HCT116 (cell line): ENCODE results near the gene ADARB1. TPM values are rescaled to one million over a fixed set of nuclear protein-coding genes. Genes with fewer than 3 reads are reported as not detected.

Experiments used
- ATAC-seq: fragments of 200-7000 bp; cut with Tn5 transposase; 2 replicates; pipeline ENCODE4 v1.9.1; 2020; ENCODE audit warnings: mild to moderate bottlenecking, moderate library complexity
- BruUV-seq: library from RNA; stranded (reverse); fragments of 400-500 nt; replicated peaks from 2 replicates; lab custom pipeline; 2021; lab: Mats Ljungman, UMichigan
- CTCF ChIA-PET: fragments of 300-600 bp; sonication (Branson Sonifier 250); formaldehyde crosslinking; loops from one replicate; lab custom pipeline; 2021; ENCODE audit warnings: antibody characterized with exemption; lab: Charles Lee
- POLR2A ChIA-PET: fragments of 300-600, 350-600 bp; sonication (Branson Sonifier 250); formaldehyde crosslinking; loops from one replicate; lab custom pipeline; 2021; ENCODE audit warnings: antibody characterized with exemption; lab: Charles Lee
- RAD21 ChIA-PET, 2 experiments: fragments of 300-600 bp; sonication (Branson Sonifier 250); formaldehyde crosslinking; loops; one replicate each; lab custom pipeline; 2023; ENCODE audit warnings: low total read pairs in 2 of 2; ENCODE audit not compliant: uncharacterized antibody in 2 of 2, unreplicated experiment in 2 of 2, low non-redundant PET in 1 of 2; lab: Charles Lee
- DNase-seq: peaks from one replicate; pipeline ENCODE4 v3.0.0-alpha.2; 2010; ENCODE audit warnings: low read depth, low spot score
- H2AFZ ChIP-seq: fragments of 200-600 bp; shearing (Covaris generic), sonication (generic); 2 replicates; pipeline ENCODE4 v1.6.1; 2017; ENCODE audit warnings: low read depth, mixed run types, mixed read lengths, antibody characterized with exemption, low read length; ENCODE audit not compliant: poor library complexity, severe bottlenecking
- H3K27ac ChIP-seq: 2 replicates; pipeline ENCODE4 v1.5.1; 2012; ENCODE audit warnings: low read depth, low read length
- H3K27me3 ChIP-seq: fragments of 200-600 bp; sonication (generic); 2 replicates; pipeline ENCODE4 v1.6.1; 2016; ENCODE audit warnings: mixed run types, low read length, mixed read lengths; ENCODE audit not compliant: insufficient read depth
- H3K36me3 ChIP-seq, 2 experiments: fragments of 200-500 bp in 1 of 2; fragments of 200-600 bp in 1 of 2; sonication (Bioruptor generic) in 1 of 2; sonication (generic) in 1 of 2; 2 replicates each; pipeline versions ENCODE4 v1.5.1 to v1.6.1; 2014 to 2016; ENCODE audit warnings: low read length in 2 of 2, inconsistent platforms in 1 of 2, mixed read lengths in 1 of 2, mixed run types in 1 of 2; ENCODE audit not compliant: insufficient read depth in 2 of 2, control insufficient read depth in 1 of 2
- H3K4me1 ChIP-seq, 2 experiments: fragments of 200-600 bp in 1 of 2; sonication (generic) in 1 of 2; 2 replicates each; pipeline versions ENCODE4 v1.5.1 to v1.6.1; 2012 to 2017; ENCODE audit warnings: low read length in 2 of 2, inconsistent platforms in 1 of 2, mild to moderate bottlenecking in 1 of 2, mixed read lengths in 1 of 2, mixed run types in 1 of 2, moderate library complexity in 1 of 2; ENCODE audit not compliant: insufficient read depth in 2 of 2, control insufficient read depth in 1 of 2
- H3K4me2 ChIP-seq: fragments of 200-600 bp; sonication (generic); 2 replicates; pipeline ENCODE4 v1.6.1; 2017; ENCODE audit warnings: mixed run types, low read length, mixed read lengths
- H3K4me3 ChIP-seq, 2 experiments: fragments of 200-600 bp in 1 of 2; sonication (generic) in 1 of 2; replicated peaks in 1 of 2; 2 replicates each; pipeline ENCODE4 v1.5.1; 2011 to 2016; ENCODE audit warnings: low read length in 2 of 2, control low read depth in 1 of 2, low read depth in 1 of 2, mild to moderate bottlenecking in 1 of 2, mixed read lengths in 1 of 2, mixed run types in 1 of 2
- H3K79me2 ChIP-seq: fragments of 200-600 bp; sonication (generic); 2 replicates; pipeline ENCODE4 v1.6.1; 2017; ENCODE audit warnings: mild to moderate bottlenecking, mixed run types, low read length, moderate library complexity, mixed read lengths; ENCODE audit not compliant: insufficient read depth
- H3K9ac ChIP-seq: fragments of 200-600 bp; sonication (generic); 2 replicates; pipeline ENCODE4 v1.6.1; 2016; ENCODE audit warnings: low read length, mixed read lengths
- H3K9me2 ChIP-seq: fragments of 200-600 bp; sonication (generic), shearing (Covaris generic); 2 replicates; pipeline ENCODE4 v1.6.1; 2017; ENCODE audit warnings: mixed run types, mild to moderate bottlenecking, moderate library complexity; ENCODE audit not compliant: insufficient read depth
- H3K9me3 ChIP-seq, 2 experiments: fragments of 200-500 bp in 1 of 2; fragments of 200-600 bp in 1 of 2; sonication (Bioruptor generic) in 1 of 2; sonication (generic) in 1 of 2; 2 replicates each; pipeline ENCODE4 v1.6.1; 2014 to 2017; ENCODE audit warnings: low read length in 2 of 2, mixed read lengths in 2 of 2, inconsistent platforms in 1 of 2, low read depth in 1 of 2, mild to moderate bottlenecking in 1 of 2, mixed run types in 1 of 2, moderate library complexity in 1 of 2; ENCODE audit not compliant: control insufficient read depth in 1 of 2, insufficient read depth in 1 of 2
- H4K20me1 ChIP-seq: fragments of 200-600 bp; sonication (generic), shearing (Covaris generic); 2 replicates; pipeline ENCODE4 v1.6.1; 2017; ENCODE audit warnings: mixed run types, mild to moderate bottlenecking, moderate library complexity; ENCODE audit not compliant: insufficient read depth
- EGR1 ChIP-seq: IDR thresholded peaks from 2 replicates; pipeline ENCODE4 v1.6.1; 2012; ENCODE audit warnings: low read depth
- ELF1 ChIP-seq: IDR thresholded peaks from 2 replicates; pipeline ENCODE4 v1.6.1; 2012; ENCODE audit warnings: low read depth, borderline replicate concordance
- EZH2 ChIP-seq: fragments of 200-600 bp; sonication (generic); IDR thresholded peaks from 2 replicates; pipeline ENCODE4 v1.6.1; 2017; ENCODE audit warnings: antibody characterized with exemption, mixed run types
- EZH2phosphoT487 ChIP-seq: fragments of 200-600 bp; IDR thresholded peaks from 2 replicates; pipeline ENCODE4 v1.6.1; 2018; ENCODE audit warnings: antibody characterized with exemption, borderline replicate concordance
- FOSL1 ChIP-seq: IDR thresholded peaks from 2 replicates; pipeline ENCODE4 v1.6.1; 2012; ENCODE audit warnings: low read depth
- POLR2A ChIP-seq: IDR thresholded peaks from 2 replicates; pipeline ENCODE4 v1.7.0; 2011; ENCODE audit warnings: borderline replicate concordance; ENCODE audit not compliant: insufficient read depth, insufficient read length; ENCODE audit errors: extremely low read depth
- POLR2AphosphoS5 ChIP-seq: IDR thresholded peaks from 2 replicates; pipeline ENCODE4 v1.6.1; 2011; ENCODE audit warnings: mild to moderate bottlenecking, low read depth, low read length, moderate library complexity
- RAD21 ChIP-seq: IDR thresholded peaks from 2 replicates; pipeline ENCODE4 v1.6.1; 2012; ENCODE audit warnings: low read depth, mild to moderate bottlenecking
- SRF ChIP-seq: IDR thresholded peaks from 2 replicates; pipeline ENCODE4 v1.6.1; 2012; ENCODE audit warnings: low read depth
- TCF7L2 ChIP-seq: IDR thresholded peaks from 2 replicates; pipeline ENCODE4 v1.7.0; 2011; ENCODE audit warnings: borderline replicate concordance, inconsistent platforms; ENCODE audit not compliant: insufficient read depth, insufficient read length; ENCODE audit errors: extremely low read depth
- ZFX ChIP-seq: fragments of 450-650 bp; IDR thresholded peaks from 2 replicates; pipeline ENCODE4 v1.6.1; 2017
- ZNF274 ChIP-seq: fragments of 200-500 bp; sonication (Bioruptor generic); IDR thresholded peaks from 2 replicates; pipeline ENCODE4 v1.6.1; 2014; ENCODE audit warnings: mild to moderate bottlenecking, low read depth, low read length, inconsistent platforms
- intact Hi-C: fragments of 100-400 bp; cut with micrococcal nuclease; formaldehyde crosslinking; loops from 2 replicates; pipeline ENCODE4 v1.10.0; 2022
- total RNA-seq: library from RNA; stranded (reverse); gene quantifications from one replicate; pipeline ENCODE4 v1.2.1, GENCODE V29; 2021; ENCODE audit not compliant: unreplicated experiment
- TF ChIP-seq, protein P1 (sequence below): IDR thresholded peaks from 2 replicates; pipeline ENCODE4 v1.6.1; 2012
- TF ChIP-seq, protein P2 (sequence below): IDR thresholded peaks from 2 replicates; pipeline ENCODE4 v1.6.1; 2011; ENCODE audit warnings: mild to moderate bottlenecking, low read length, moderate library complexity; ENCODE audit not compliant: insufficient replicate concordance; ENCODE audit errors: extremely low read depth
- TF ChIP-seq, protein P3 (sequence below): IDR thresholded peaks from 2 replicates; pipeline ENCODE4 v1.6.1; 2012

Gene ADARB1
- total RNA-seq, 1 experiment from 2014 or later: 13.5 TPM

DNA sequence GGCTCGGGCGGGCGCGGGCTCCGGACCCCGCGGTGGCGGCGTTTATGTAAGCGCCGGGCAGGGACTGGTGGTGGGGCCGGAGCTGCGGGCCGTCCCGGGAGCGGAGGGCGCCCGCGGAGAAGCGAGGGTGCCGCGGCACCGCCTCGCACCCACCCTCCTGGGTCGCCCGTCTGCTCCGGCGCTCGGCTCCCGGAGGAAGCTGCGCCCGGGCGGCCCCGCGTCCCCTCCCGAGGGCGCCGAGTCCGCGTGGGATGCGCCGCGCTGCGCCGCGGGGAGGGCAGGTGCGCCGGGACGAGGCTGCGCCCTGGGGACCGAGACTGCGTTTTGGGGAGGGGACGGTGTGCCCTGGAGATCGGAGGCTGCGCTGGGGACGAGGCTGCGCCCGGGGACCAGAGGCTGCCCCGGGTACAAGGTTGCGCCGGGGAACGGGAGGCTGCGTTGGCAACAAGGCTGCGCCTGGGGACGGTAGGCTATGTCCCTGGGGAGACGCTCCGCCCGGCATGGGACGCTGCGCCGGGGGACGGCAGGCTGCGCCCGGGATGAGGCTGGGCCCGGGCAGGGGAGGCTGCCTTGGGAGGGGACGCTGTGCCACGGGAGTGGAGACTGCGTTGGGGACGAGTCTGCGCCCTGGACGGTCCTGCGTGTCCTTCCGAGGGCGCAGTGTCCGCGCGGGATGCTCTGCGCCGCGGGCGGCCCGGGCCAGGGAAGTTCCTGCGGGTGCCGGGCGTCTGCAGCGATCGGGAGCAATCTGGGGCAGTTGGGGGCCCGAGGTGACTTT lies 627 bp downstream of the ADARB1 start:
- Histone ChIP-seq H3K4me2 (peak overlapping the region; percentile 86), H3K9me3 (no peaks in the 10 kb centered on the region), H3K4me3 (peak overlapping the region; percentile 62 to 74), H3K36me3 (no peaks in the 10 kb centered on the region), H3K9me2 (no peaks in the 10 kb centered on the region), H2AFZ (no peak overlapping the region), H3K27me3 (no peaks in the 10 kb centered on the region), H3K4me1 (peaks cover 7 to 14% of the 10 kb centered on the region in 2 experiments), H4K20me1 (no peaks in the 10 kb centered on the region), H3K9ac (peak overlapping the region; percentile 65), H3K27ac (peak overlapping the region; percentile 83)
- no peak for DNase-seq
- POLR2A ChIA-PET: no interaction called here
- ATAC-seq: peak; percentile 35
- no peak for TF ChIP-seq SRF
- TF ChIP-seq, protein P1, sequence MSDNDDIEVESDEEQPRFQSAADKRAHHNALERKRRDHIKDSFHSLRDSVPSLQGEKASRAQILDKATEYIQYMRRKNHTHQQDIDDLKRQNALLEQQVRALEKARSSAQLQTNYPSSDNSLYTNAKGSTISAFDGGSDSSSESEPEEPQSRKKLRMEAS: 0 out of 2 replicates have a peak, but pooled peaks have one; percentile 4
- TF ChIP-seq, all 23 proteins: peak for 1
- intact Hi-C loops: no loop called here
- H3K79me2 ChIP-seq: peaks cover 26% of the 10 kb centered on the region; the same call in 1 of the 2 replicates
- CTCF ChIA-PET: interaction anchor here (0.9 to 2.1 kb wide), 2 partner anchors 27 to 63 kb away, joined by 3 to 11 read pairs; no protein-coding TSS in a partner anchor
- no TSS peak for BruUV-seq
- RAD21 ChIA-PET: no interaction called here

DNA sequence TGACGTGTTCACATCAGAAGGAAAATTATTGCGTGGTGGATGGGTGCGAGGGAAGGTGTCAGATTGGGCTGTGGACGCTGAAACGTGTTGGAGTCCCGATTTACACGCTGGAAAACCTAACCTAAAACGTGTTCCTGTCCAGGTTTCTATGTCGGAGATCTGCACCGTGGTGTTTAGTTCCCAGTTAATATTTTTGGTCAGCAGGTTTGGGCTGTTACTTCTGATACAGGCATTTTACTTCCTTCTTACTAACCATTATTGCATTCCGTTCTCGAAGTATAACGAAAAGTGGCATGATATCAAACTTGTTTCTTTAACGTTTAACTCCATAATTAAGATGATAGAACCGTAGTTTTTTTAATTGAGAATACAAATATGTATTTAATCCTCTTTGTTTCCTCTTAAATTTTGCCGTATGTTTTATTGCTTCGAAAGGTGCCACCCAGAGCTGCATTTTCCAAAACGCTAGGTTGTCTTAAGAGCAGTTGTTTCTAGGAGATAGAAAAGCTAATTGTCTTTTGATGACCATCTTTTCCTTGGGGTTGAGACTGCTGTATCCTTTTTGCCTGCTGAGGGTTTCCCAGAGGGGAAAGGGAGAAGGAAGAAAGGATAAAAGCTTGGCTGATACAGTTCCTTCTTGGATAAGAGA lies 1.3 kb downstream of the ADARB1 start:
- CTCF ChIA-PET: interaction anchor here (2.1 kb wide), 1 partner anchor 62 kb away, joined by 11 read pairs; no protein-coding TSS in a partner anchor
- H3K4me1 ChIP-seq: peaks cover 10 to 19% of the 10 kb centered on the region in 2 experiments
- H3K9me2 ChIP-seq: no peaks in the 10 kb centered on the region
- no peaks in the 10 kb centered on the region for H3K36me3 ChIP-seq
- intact Hi-C loops: no loop called here
- H3K27me3 ChIP-seq: no peaks in the 10 kb centered on the region
- H2AFZ ChIP-seq: no peak overlapping the region
- POLR2A ChIA-PET: no interaction called here
- peak overlapping the region; percentile 83; the same call in 1 of the 2 replicates for H3K27ac ChIP-seq
- no peak for DNase-seq
- peak overlapping the region; percentile 62 to 74 for H3K4me3 ChIP-seq
- H3K9me3 ChIP-seq: no peaks in the 10 kb centered on the region
- peak overlapping the region; percentile 86 for H3K4me2 ChIP-seq
- no peaks in the 10 kb centered on the region for H4K20me1 ChIP-seq
- H3K79me2 ChIP-seq: peaks cover 26% of the 10 kb centered on the region; the same call in 1 of the 2 replicates
- ATAC-seq: no peak
- TSS peak; percentile 34 for BruUV-seq
- peak overlapping the region; percentile 65 for H3K9ac ChIP-seq
- RAD21 ChIA-PET: no interaction called here
- TF ChIP-seq EGR1 (no peak), FOSL1 (no peak), POLR2A (no peak), ZFX (no peak), EZH2 (no peak), RAD21 (no peak), ELF1 (no peak), ZNF274 (no peak), EZH2phosphoT487 (no peak), POLR2AphosphoS5 (no peak), TCF7L2 (no peak)
- TF ChIP-seq, protein P2, sequence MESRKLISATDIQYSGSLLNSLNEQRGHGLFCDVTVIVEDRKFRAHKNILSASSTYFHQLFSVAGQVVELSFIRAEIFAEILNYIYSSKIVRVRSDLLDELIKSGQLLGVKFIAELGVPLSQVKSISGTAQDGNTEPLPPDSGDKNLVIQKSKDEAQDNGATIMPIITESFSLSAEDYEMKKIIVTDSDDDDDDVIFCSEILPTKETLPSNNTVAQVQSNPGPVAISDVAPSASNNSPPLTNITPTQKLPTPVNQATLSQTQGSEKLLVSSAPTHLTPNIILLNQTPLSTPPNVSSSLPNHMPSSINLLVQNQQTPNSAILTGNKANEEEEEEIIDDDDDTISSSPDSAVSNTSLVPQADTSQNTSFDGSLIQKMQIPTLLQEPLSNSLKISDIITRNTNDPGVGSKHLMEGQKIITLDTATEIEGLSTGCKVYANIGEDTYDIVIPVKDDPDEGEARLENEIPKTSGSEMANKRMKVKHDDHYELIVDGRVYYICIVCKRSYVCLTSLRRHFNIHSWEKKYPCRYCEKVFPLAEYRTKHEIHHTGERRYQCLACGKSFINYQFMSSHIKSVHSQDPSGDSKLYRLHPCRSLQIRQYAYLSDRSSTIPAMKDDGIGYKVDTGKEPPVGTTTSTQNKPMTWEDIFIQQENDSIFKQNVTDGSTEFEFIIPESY: no peak
- TF ChIP-seq, protein P3, sequence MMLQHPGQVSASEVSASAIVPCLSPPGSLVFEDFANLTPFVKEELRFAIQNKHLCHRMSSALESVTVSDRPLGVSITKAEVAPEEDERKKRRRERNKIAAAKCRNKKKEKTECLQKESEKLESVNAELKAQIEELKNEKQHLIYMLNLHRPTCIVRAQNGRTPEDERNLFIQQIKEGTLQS: no peak
